PC-3 (cell line): ENCODE results near the gene RNF157. TPM values are rescaled to one million over a fixed set of nuclear protein-coding genes. Genes with fewer than 3 reads are reported as not detected.
A peak's percentile ranks its signal among the peaks of the same experiment; 100 is the strongest.

Source experiments
- ATAC-seq: fragments of 200-7000 bp; cut with Tn5 transposase; 2 replicates; pipeline ENCODE4 v1.9.1; 2020; ENCODE audit warnings: mild to moderate bottlenecking, moderate library complexity
- BruUV-seq: library from RNA; stranded (reverse); fragments of 400-500 nt; replicated peaks from 2 replicates; lab custom pipeline; 2021; lab: Mats Ljungman, UMichigan
- CTCF ChIA-PET: fragments of 300-600 bp; sonication (Branson Sonifier 250); formaldehyde crosslinking; loops from one replicate; lab custom pipeline; 2022; ENCODE audit warnings: antibody characterized with exemption; lab: Charles Lee
- POLR2A ChIA-PET: fragments of 300-600 bp; sonication (Branson Sonifier 250); formaldehyde crosslinking; loops from one replicate; lab custom pipeline; 2022; ENCODE audit warnings: antibody characterized with exemption; ENCODE audit not compliant: unreplicated experiment; lab: Charles Lee
- DNase-seq: peaks from one replicate; pipeline ENCODE4 v3.0.0-alpha.2; 2015
- H2AFZ ChIP-seq: fragments of 300-600 bp; sonication (generic); 2 replicates; pipeline ENCODE4 v1.6.0; 2016; ENCODE audit warnings: antibody characterized with exemption, low read length
- H3F3A ChIP-seq: fragments of 300-600 bp; sonication (generic); one replicate; pipeline ENCODE4 v1.6.0; 2017; ENCODE audit warnings: antibody characterized with exemption, low read length, control low read depth, mild to moderate bottlenecking; ENCODE audit not compliant: unreplicated experiment
- H3K27ac ChIP-seq: fragments of 300-600 bp; sonication (generic); 2 replicates; pipeline ENCODE4 v1.5.1; 2016; ENCODE audit warnings: mild to moderate bottlenecking, low read length
- H3K27me3 ChIP-seq: fragments of 300-600 bp; sonication (generic); 2 replicates; pipeline ENCODE4 v1.6.1; 2016; ENCODE audit warnings: low read length, mixed read lengths
- H3K36me3 ChIP-seq: fragments of 300-600 bp; sonication (generic); 2 replicates; pipeline ENCODE4 v1.6.1; 2016; ENCODE audit warnings: low read depth, mixed run types, low read length, mixed read lengths
- H3K4me1 ChIP-seq: fragments of 300-600 bp; sonication (generic); 2 replicates; pipeline ENCODE4 v1.5.1; 2016; ENCODE audit warnings: low read length; ENCODE audit not compliant: insufficient read depth
- H3K4me2 ChIP-seq: fragments of 300-600 bp; sonication (generic); 2 replicates; pipeline ENCODE4 v1.6.0; 2016; ENCODE audit warnings: low read length
- H3K4me3 ChIP-seq: fragments of 300-600 bp; sonication (generic); 2 replicates; pipeline ENCODE4 v1.5.1; 2016; ENCODE audit warnings: mild to moderate bottlenecking, low read length, mixed read lengths
- H3K79me2 ChIP-seq: fragments of 300-600 bp; sonication (generic); 2 replicates; pipeline ENCODE4 v1.6.1; 2017; ENCODE audit warnings: low read length, mixed read lengths
- H3K9ac ChIP-seq: fragments of 300-600 bp; sonication (generic); 2 replicates; pipeline ENCODE4 v1.6.0; 2016; ENCODE audit warnings: mild to moderate bottlenecking, low read length
- H3K9me2 ChIP-seq: fragments of 300-600 bp; sonication (generic); replicated peaks from 2 replicates; pipeline ENCODE4 v1.6.1; 2016; ENCODE audit warnings: mixed run types, low read length, mixed read lengths
- H3K9me3 ChIP-seq: fragments of 300-600 bp; sonication (generic); 2 replicates; pipeline ENCODE4 v1.6.1; 2016; ENCODE audit warnings: low read length, mixed read lengths
- H4K20me1 ChIP-seq: fragments of 300-600 bp; sonication (generic); 2 replicates; pipeline ENCODE4 v1.6.1; 2016; ENCODE audit warnings: low read length, mixed read lengths
- EZH2 ChIP-seq: fragments of 300-600 bp; sonication (generic); IDR thresholded peaks from one replicate; pipeline ENCODE4 v1.6.1; 2017; ENCODE audit warnings: antibody characterized with exemption, mild to moderate bottlenecking, low read length; ENCODE audit not compliant: unreplicated experiment
- EZH2phosphoT487 ChIP-seq: fragments of 300-600 bp; sonication (generic); IDR thresholded peaks from 2 replicates; pipeline ENCODE4 v1.6.1; 2018; ENCODE audit warnings: mild to moderate bottlenecking, antibody characterized with exemption, low read length, borderline replicate concordance
- intact Hi-C: fragments of 100-400 bp; cut with micrococcal nuclease; formaldehyde crosslinking; loops from 2 replicates; pipeline ENCODE4 v1.9.0; 2023
- total RNA-seq: library from RNA; depleted of rRNA; stranded (reverse); fragments of >200 nt; gene quantifications from 2 replicates; pipeline ENCODE4 v1.2.3, GENCODE V29; 2014
- TF ChIP-seq, protein P1 (sequence below): fragments of 300-600 bp; sonication (generic); conservative IDR thresholded peaks from 2 replicates; pipeline ENCODE4 v1.5.1; 2017; ENCODE audit warnings: antibody characterized with exemption, low read depth, mild to moderate bottlenecking, low read length

RNF157 gene
- total RNA-seq, 1 experiment from 2014 or later, result 7.4 TPM

DNA sequence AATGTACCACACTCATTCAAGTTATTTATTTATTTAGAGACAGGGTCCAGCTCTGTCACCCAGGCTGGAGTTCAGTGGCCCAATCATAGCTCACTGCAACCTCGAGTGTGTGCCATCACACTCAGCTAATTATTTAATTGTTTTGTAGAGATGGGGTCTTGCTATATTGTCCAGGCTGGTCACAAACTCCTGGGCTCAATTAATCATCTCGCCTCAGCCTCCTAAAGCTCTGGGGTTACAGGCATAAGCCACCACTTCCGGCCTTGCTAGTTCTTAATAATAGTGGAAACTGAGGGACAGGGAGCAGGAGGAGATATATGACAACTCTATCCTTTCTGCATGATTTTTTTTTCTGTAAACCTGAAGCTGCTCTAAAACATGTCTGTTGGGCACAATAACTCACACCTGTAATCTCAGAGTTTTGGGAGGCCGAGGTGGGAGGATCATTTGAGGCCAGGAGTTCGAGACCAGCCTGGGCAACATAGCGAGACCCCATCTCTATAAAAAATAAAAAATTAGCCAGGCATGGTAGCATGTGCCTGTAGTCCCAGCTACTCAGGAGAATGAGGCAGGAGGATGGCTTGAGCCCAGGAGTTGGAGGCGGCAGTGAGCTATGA is 125.0 kb downstream of the RNF157 start:
- TF ChIP-seq, protein P1, sequence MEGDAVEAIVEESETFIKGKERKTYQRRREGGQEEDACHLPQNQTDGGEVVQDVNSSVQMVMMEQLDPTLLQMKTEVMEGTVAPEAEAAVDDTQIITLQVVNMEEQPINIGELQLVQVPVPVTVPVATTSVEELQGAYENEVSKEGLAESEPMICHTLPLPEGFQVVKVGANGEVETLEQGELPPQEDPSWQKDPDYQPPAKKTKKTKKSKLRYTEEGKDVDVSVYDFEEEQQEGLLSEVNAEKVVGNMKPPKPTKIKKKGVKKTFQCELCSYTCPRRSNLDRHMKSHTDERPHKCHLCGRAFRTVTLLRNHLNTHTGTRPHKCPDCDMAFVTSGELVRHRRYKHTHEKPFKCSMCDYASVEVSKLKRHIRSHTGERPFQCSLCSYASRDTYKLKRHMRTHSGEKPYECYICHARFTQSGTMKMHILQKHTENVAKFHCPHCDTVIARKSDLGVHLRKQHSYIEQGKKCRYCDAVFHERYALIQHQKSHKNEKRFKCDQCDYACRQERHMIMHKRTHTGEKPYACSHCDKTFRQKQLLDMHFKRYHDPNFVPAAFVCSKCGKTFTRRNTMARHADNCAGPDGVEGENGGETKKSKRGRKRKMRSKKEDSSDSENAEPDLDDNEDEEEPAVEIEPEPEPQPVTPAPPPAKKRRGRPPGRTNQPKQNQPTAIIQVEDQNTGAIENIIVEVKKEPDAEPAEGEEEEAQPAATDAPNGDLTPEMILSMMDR, result no peak
- TF ChIP-seq EZH2phosphoT487 (no peak), EZH2 (no peak)
- no peak overlapping the region for H3K4me2 ChIP-seq

DNA sequence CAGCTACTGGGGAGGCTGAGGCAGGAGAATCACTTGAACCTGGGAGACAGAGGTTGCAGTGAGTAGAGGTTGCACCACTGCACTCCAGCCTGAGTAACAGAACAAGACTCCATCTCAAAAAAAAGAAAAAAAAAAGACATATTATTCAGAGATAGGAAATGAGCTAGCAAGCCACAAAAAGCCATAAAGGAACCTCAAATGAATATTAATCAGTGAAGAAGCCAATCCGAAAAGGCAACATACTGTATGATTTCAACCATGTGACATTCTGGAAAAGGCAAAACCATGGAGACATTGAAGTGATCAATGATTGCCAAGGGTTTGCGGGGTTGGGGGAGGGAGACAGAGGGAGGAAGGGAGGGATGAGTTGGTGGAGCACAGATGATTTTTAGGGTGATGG is 128.3 kb downstream of the RNF157 start:
- H3K27me3 ChIP-seq, result no peaks in the 10 kb centered on the region
- no peak overlapping the region for H3K27ac ChIP-seq
- H3K36me3 ChIP-seq, result no peaks in the 10 kb centered on the region
- ATAC-seq, result no peak
- H3F3A ChIP-seq, result no peaks in the 10 kb centered on the region
- DNase-seq, result no peak
- no peak overlapping the region for H3K9ac ChIP-seq
- H3K79me2 ChIP-seq, result no peaks in the 10 kb centered on the region
- H3K9me2 ChIP-seq, result no peaks in the 10 kb centered on the region
- H3K4me3 ChIP-seq, result no peak overlapping the region
- no peak overlapping the region for H3K4me2 ChIP-seq
- TF ChIP-seq, protein P1, result no peak
- no peak for TF ChIP-seq EZH2
- TF ChIP-seq EZH2phosphoT487, result no peak
- no peak overlapping the region for H2AFZ ChIP-seq
- ChIA-PET CTCF (no interaction called here), POLR2A (interaction anchor here (0.6 kb wide), 1 partner anchor 98 kb away, joined by 3 read pairs; no protein-coding TSS in a partner anchor)
- no peaks in the 10 kb centered on the region for H4K20me1 ChIP-seq
- no peaks in the 10 kb centered on the region for H3K9me3 ChIP-seq
- no TSS peak for BruUV-seq
- H3K4me1 ChIP-seq, result no peaks in the 10 kb centered on the region
- intact Hi-C loops, result no loop called here

More for the DNA sequence above, 125.0 kb downstream of the RNF157 start:
- CTCF ChIA-PET, result interaction anchor here (0.6 kb wide), 1 partner anchor 71 kb away, joined by 3 read pairs; no protein-coding TSS in a partner anchor
- H3K9ac ChIP-seq, result no peak overlapping the region
- no peaks in the 10 kb centered on the region for H4K20me1 ChIP-seq
- no peaks in the 10 kb centered on the region for H3K27me3 ChIP-seq
- no peaks in the 10 kb centered on the region for H3K4me1 ChIP-seq
- H3K9me2 ChIP-seq, result no peaks in the 10 kb centered on the region
- ATAC-seq (no peak), DNase-seq (no peak)
- POLR2A ChIA-PET, result interaction anchor here (0.6 to 0.7 kb wide), 2 partner anchors 260 to 1026 kb away, joined by 3 to 4 read pairs; partner anchors contain the start of gene WBP2
- no TSS peak for BruUV-seq
- no peaks in the 10 kb centered on the region for H3K9me3 ChIP-seq
- H3K4me3 ChIP-seq, result no peak overlapping the region
- intact Hi-C loops, result no loop called here
- no peaks in the 10 kb centered on the region for H3K36me3 ChIP-seq
- no peaks in the 10 kb centered on the region for H3F3A ChIP-seq
- H3K27ac ChIP-seq, result no peak overlapping the region
- H3K79me2 ChIP-seq, result no peaks in the 10 kb centered on the region
- no peak overlapping the region for H2AFZ ChIP-seq

DNA sequence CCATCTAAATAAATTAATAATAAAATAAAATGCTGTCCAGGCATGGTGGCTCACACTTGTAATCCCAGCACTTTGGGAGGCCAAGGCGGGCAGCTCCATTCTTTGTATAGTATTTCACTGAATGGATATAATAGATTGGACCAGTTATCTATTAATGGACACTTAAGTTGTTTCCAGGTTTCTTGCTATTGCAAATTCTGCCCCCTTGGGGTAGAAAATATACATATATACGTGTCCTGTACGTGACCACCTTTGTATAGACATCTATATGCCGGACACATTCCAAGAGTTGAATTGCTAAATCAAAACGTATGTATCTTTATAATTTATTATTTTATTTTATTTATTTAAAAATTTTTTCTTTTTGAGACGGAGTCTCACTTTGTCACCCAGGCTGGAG is 132.8 kb downstream of the RNF157 start:
- no TSS peak for BruUV-seq
- H3K9me3 ChIP-seq, result no peaks in the 10 kb centered on the region
- intact Hi-C loops, result loop anchor here (10.0 kb wide), 1 partner anchor 157 kb away; the partner anchor contains the start of gene UBALD2
- CTCF ChIA-PET, result no interaction called here
- H2AFZ ChIP-seq, result no peak overlapping the region
- H4K20me1 ChIP-seq, result no peaks in the 10 kb centered on the region
- DNase-seq (peak; percentile 58), ATAC-seq (no peak)
- POLR2A ChIA-PET, result no interaction called here
- no peak overlapping the region for H3K4me3 ChIP-seq
- no peaks in the 10 kb centered on the region for H3F3A ChIP-seq
- H3K27ac ChIP-seq, result no peak overlapping the region
- peaks cover 11% of the 10 kb centered on the region for H3K79me2 ChIP-seq
- peaks cover 10% of the 10 kb centered on the region for H3K4me1 ChIP-seq
- TF ChIP-seq EZH2 (no peak), EZH2phosphoT487 (no peak)
- TF ChIP-seq, protein P1, result peak; percentile 47
- H3K27me3 ChIP-seq, result no peaks in the 10 kb centered on the region
- no peak overlapping the region for H3K4me2 ChIP-seq
- no peaks in the 10 kb centered on the region for H3K36me3 ChIP-seq
- no peaks in the 10 kb centered on the region for H3K9me2 ChIP-seq
- no peak overlapping the region for H3K9ac ChIP-seq
